Uterus (tissue), 2 donors: ENCODE results near the gene GMPR.

ENCODE experiments used
- CTCF ChIP-seq, 4 experiments: fragments of 200-600 bp in 2 of 4; fragments of 450-650 bp in 2 of 4; sonication (generic) in 2 of 4; IDR thresholded peaks; one replicate each; pipeline ENCODE4 v1.5.1; 2016 to 2019; ENCODE audit warnings: antibody characterized with exemption in 4 of 4, mild to moderate bottlenecking in 2 of 4, moderate library complexity in 1 of 4
- POLR2A ChIP-seq, 2 donors: fragments of 450-650 bp; IDR thresholded peaks; one replicate each; pipeline ENCODE4 v1.6.1; 2016; ENCODE audit warnings: antibody characterized with exemption in 2 of 2, mild to moderate bottlenecking in 1 of 2, moderate library complexity in 1 of 2

GRCh38 chr6:16284472-16284871 is 46.1 kb downstream of the GMPR start:
- TF ChIP-seq CTCF (IDR thresholded peaks at IDR 0.05) (no peak), POLR2A (IDR thresholded peaks at IDR 0.05) (no peak)
